ENCODE data around the gene FAM8A1. TPM values are rescaled to one million over a fixed set of nuclear protein-coding genes. Genes with fewer than 3 reads are reported as not detected.

Gene FAM8A1
- total and polyA plus RNA-seq, 10 donors: 3.0 to 31.5 (median 17.3) TPM

GRCh38 chr6:17612048-17612447 lies 11.9 kb downstream of the FAM8A1 start:
- no peaks in the 10 kb centered on the region for H3K9me3 ChIP-seq
- no peak for DNase-seq
- intact Hi-C loops (cut with DNase I; ENCODE audit: low total_unique reads): no loop called here
- no peaks in the 10 kb centered on the region for H3K4me1 ChIP-seq
- no peak for TF ChIP-seq POLR2A (IDR thresholded peaks at IDR 0.05)
- TF ChIP-seq POLR2AphosphoS5 (IDR thresholded peaks at IDR 0.05): no peak
- TF ChIP-seq CTCF (IDR thresholded peaks at IDR 0.05 in 8 of 11, conservative IDR thresholded peaks at IDR 0.05 in 3 of 11): no peak
- H3K27me3 ChIP-seq (replicated peaks in 1 of 7): no peaks in the 10 kb centered on the region
- peaks cover 0 to 82% (median 34%) of the 10 kb centered on the region in 6 donors for H3K36me3 ChIP-seq
- WGBS, 5 donors: 85 to 92% (median 90%) methylated on average over 4 of the region's 4 CpGs
- H3K4me3 ChIP-seq: no peak overlapping the region
- H3K27ac ChIP-seq: peak overlapping the region in 1 of 8 donors; percentile 5

- WGBS, 5 donors: 84 to 89% (median 86%) methylated on average over 4 of the region's 4 CpGs
- intact Hi-C loops (cut with DNase I; ENCODE audit: low total_unique reads): no loop called here
- no peak for DNase-seq
- no peaks in the 10 kb centered on the region for H3K27me3 ChIP-seq (replicated peaks in 1 of 7)
- H3K27ac ChIP-seq: no peak overlapping the region
- no peak for TF ChIP-seq POLR2AphosphoS5 (IDR thresholded peaks at IDR 0.05)
- TF ChIP-seq CTCF (IDR thresholded peaks at IDR 0.05 in 8 of 11, conservative IDR thresholded peaks at IDR 0.05 in 3 of 11): no peak
- TF ChIP-seq POLR2A (IDR thresholded peaks at IDR 0.05): no peak
- peaks cover 0 to 4% (median 0%) of the 10 kb centered on the region in 6 donors for H3K4me1 ChIP-seq
- no peaks in the 10 kb centered on the region for H3K9me3 ChIP-seq
- H3K36me3 ChIP-seq: peaks cover 0 to 82% (median 33%) of the 10 kb centered on the region in 6 donors
- H3K4me3 ChIP-seq: no peak overlapping the region
Observed at GRCh38 chr6:17615794-17616193, 15.7 kb downstream of the FAM8A1 start.

GRCh38 chr6:17621003-17621402 lies 20.9 kb downstream of the FAM8A1 start:
- H3K4me3 ChIP-seq: no peak overlapping the region
- TF ChIP-seq CTCF (IDR thresholded peaks at IDR 0.05 in 8 of 11, conservative IDR thresholded peaks at IDR 0.05 in 3 of 11) (no peak), POLR2A (IDR thresholded peaks at IDR 0.05) (no peak), POLR2AphosphoS5 (IDR thresholded peaks at IDR 0.05) (no peak)
- no peaks in the 10 kb centered on the region for H3K27me3 ChIP-seq (replicated peaks in 1 of 7)
- DNase-seq: no peak
- H3K36me3 ChIP-seq: peaks cover 2 to 99% (median 47%) of the 10 kb centered on the region in 6 donors
- WGBS, 5 donors: 55 to 68% (median 59%) methylated on average over 2 of the region's 2 CpGs
- intact Hi-C loops (cut with DNase I; ENCODE audit: low total_unique reads): no loop called here
- H3K9me3 ChIP-seq: no peaks in the 10 kb centered on the region
- peaks cover 0 to 10% (median 0%) of the 10 kb centered on the region in 6 donors for H3K4me1 ChIP-seq
- H3K27ac ChIP-seq: no peak overlapping the region

- DNase-seq: no peak
- Histone ChIP-seq H3K36me3 (peaks cover 2 to 99% (median 42%) of the 10 kb centered on the region in 6 donors), H3K4me3 (no peak overlapping the region), H3K9me3 (no peaks in the 10 kb centered on the region), H3K4me1 (peaks cover 0 to 10% (median 0%) of the 10 kb centered on the region in 6 donors), H3K27me3 (replicated peaks in 1 of 7) (no peaks in the 10 kb centered on the region), H3K27ac (peak overlapping the region in 1 of 8 donors; percentile 53)
- no peak for TF ChIP-seq CTCF (IDR thresholded peaks at IDR 0.05 in 8 of 11, conservative IDR thresholded peaks at IDR 0.05 in 3 of 11)
- TF ChIP-seq POLR2A (IDR thresholded peaks at IDR 0.05): no peak
- no peak for TF ChIP-seq POLR2AphosphoS5 (IDR thresholded peaks at IDR 0.05)
- WGBS, 5 donors: 94 to 99% (median 96%) methylated on average over 5 of the region's 5 CpGs
- intact Hi-C loops (cut with DNase I; ENCODE audit: low total_unique reads): no loop called here
Observed at GRCh38 chr6:17622144-17622543, 22.0 kb downstream of the FAM8A1 start.
